Bronchial epithelial cell (primary cell): ENCODE results near the gene FMO4. TPM values are rescaled to one million over a fixed set of nuclear protein-coding genes. Genes with fewer than 3 reads are reported as not detected.
"Not testable (repeated sequence)": the region's sequence is repeated elsewhere in the genome, so short reads cannot be mapped to it uniquely, and the experiment has no call there.

Experiments
- DNase-seq: peaks from one replicate; pipeline ENCODE4 v3.0.0-alpha.2; 2010; ENCODE audit warnings: low read depth
- FAIRE-seq: peaks from 2 replicates; lab custom pipeline; 2011; peaks lifted over from hg19 to GRCh38; lab: Jason Lieb, UNC
- H3K27me3 ChIP-seq: 2 replicates; pipeline ENCODE4 v1.5.1; 2011; ENCODE audit warnings: low read length; ENCODE audit not compliant: control insufficient read depth, insufficient read depth
- H3K36me3 ChIP-seq: 2 replicates; pipeline ENCODE4 v1.5.1; 2011; ENCODE audit warnings: low read length; ENCODE audit not compliant: control insufficient read depth, insufficient read depth
- H3K4me3 ChIP-seq: 2 replicates; pipeline ENCODE4 v1.5.1; 2011; ENCODE audit warnings: mild to moderate bottlenecking, low read depth, low read length, control low read depth
- CTCF ChIP-seq: IDR thresholded peaks from 2 replicates; pipeline ENCODE4 v1.5.1; 2011; ENCODE audit warnings: mild to moderate bottlenecking, moderate library complexity, low read length, control low read depth, inconsistent platforms; ENCODE audit not compliant: insufficient read depth, severe bottlenecking
- total RNA-seq: library from RNA; depleted of rRNA; stranded (reverse); fragments of >200 nt; gene quantifications from 2 replicates; pipeline ENCODE4 v1.2.1, GENCODE V29; 2014

The FMO4 gene
- total RNA-seq, 1 donor from 2014 or later, result 0.79 TPM

GRCh38 chr1:171292799-171293198 lies 21.2 kb upstream of the FMO4 start:
- DNase-seq (no peak), FAIRE-seq (no peak)
- TF ChIP-seq CTCF, result no peak
- Histone ChIP-seq H3K36me3 (no peaks in the 10 kb centered on the region), H3K4me3 (no peak overlapping the region), H3K27me3 (no peaks in the 10 kb centered on the region)

- H3K36me3 ChIP-seq, H3K27me3 ChIP-seq, DNase-seq, FAIRE-seq, H3K4me3 ChIP-seq: not testable (repeated sequence)
These were observed 18.6 kb upstream of the FMO4 start for GRCh38 chr1:171295383-171295782.

- no peak overlapping the region for H3K4me3 ChIP-seq
- DNase-seq, result no peak
- no peaks in the 10 kb centered on the region for H3K27me3 ChIP-seq
- H3K36me3 ChIP-seq, result no peaks in the 10 kb centered on the region
- no peak for TF ChIP-seq CTCF
- no peak for FAIRE-seq
These were observed 18.2 kb upstream of the FMO4 start for GRCh38 chr1:171295821-171296220.

- Histone ChIP-seq H3K4me3 (no peak overlapping the region), H3K27me3 (no peaks in the 10 kb centered on the region), H3K36me3 (no peaks in the 10 kb centered on the region)
- no peak for TF ChIP-seq CTCF
- DNase-seq (no peak), FAIRE-seq (no peak)
These were observed 17.1 kb upstream of the FMO4 start for GRCh38 chr1:171296897-171297296.

- H3K27me3 ChIP-seq, result no peaks in the 10 kb centered on the region
- no peak for FAIRE-seq
- H3K4me3 ChIP-seq, result no peak overlapping the region
These were observed 15.3 kb upstream of the FMO4 start for GRCh38 chr1:171298696-171299095.

GRCh38 chr1:171299342-171299741 lies 14.6 kb upstream of the FMO4 start:
- no peak for FAIRE-seq
- no peaks in the 10 kb centered on the region for H3K27me3 ChIP-seq
- no peak for TF ChIP-seq CTCF
- no peaks in the 10 kb centered on the region for H3K36me3 ChIP-seq
- no peak for DNase-seq
- no peak overlapping the region for H3K4me3 ChIP-seq

More at GRCh38 chr1:171298696-171299095, 15.3 kb upstream of the FMO4 start:
- TF ChIP-seq CTCF, result no peak
- no peaks in the 10 kb centered on the region for H3K36me3 ChIP-seq
- DNase-seq, result no peak
